HG03469 (cell line): ENCODE results near the gene LCN2.
"Not testable (repeated sequence)": the region's sequence is repeated elsewhere in the genome, so short reads cannot be mapped to it uniquely, and the experiment has no call there.

ENCODE experiments used
- ATAC-seq: cut with Tn5 transposase; IDR thresholded peaks from one replicate; pipeline ENCODE4 v1.9.1; 2021; ENCODE audit warnings: mild to moderate bottlenecking, moderate library complexity, moderate number of reproducible peaks; ENCODE audit not compliant: unreplicated experiment

LCN2 gene

DNA sequence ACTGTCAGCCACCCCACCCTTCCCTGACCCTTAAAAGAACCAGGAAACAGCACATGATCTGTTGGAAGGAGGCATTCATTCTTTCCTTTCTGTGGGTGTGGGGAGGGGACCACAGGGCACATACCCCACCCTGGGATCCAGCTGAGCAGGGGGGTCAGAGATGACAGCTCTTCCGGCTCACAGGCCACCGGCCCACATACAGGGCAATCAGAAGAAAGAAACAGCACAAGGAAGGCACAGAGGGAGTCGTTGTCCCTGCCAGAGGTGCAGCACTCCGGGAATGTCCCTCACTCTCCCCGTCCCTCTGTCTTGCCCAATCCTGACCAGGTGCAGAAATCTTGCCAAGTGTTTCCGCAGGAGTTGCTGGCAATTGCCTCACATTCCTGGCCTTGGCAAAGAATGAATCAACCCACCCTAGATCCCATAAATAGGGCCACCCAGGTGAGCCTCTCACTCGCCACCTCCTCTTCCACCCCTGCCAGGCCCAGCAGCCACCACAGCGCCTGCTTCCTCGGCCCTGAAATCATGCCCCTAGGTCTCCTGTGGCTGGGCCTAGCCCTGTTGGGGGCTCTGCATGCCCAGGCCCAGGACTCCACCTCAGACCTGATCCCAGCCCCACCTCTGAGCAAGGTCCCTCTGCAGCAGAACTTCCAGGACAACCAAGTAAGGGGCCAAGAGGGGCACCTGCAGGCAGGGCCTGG, at the start of gene LCN2:
TSS of gene LCN2 (plus strand) at position 453 of the 701 bp plus-strand sequence. CDS start at position 526, 73 bp downstream.
- ATAC-seq: no peak

- ATAC-seq: no peak
Observed at GRCh38 chr9:128099932-128100491, 49.2 kb upstream of the LCN2 start.

DNA sequence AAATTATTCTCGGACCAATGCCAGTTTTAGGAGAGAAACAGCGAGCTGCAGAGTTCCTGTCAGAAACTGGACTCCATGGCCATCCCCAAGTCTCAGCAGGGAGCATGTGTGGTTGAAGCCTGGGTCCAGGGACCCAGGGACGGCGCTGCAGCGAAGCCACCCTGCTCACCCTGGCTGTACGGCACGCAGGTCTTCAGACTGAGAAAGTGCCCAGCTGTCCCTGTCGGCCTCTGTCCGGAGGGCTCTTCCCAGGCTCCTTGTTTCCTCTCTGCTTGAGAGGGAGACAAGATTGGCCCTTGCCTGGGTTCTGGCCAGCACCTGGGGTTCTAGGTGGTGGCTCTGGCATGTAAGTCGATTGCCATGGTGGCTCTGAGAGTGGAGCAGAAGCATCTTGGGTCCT, 48.7 kb upstream of the LCN2 start:
- no peak for ATAC-seq

GRCh38 chr9:128101231-128101661, 48.0 kb upstream of the LCN2 start:
- ATAC-seq: no peak

GRCh38 chr9:128101690-128102089, 47.6 kb upstream of the LCN2 start:
- ATAC-seq: no peak

- ATAC-seq: no peak
Observed at GRCh38 chr9:128102196-128102595, 47.1 kb upstream of the LCN2 start.

- ATAC-seq: no peak
Observed at GRCh38 chr9:128102861-128103588, 46.2 kb upstream of the LCN2 start.

DNA sequence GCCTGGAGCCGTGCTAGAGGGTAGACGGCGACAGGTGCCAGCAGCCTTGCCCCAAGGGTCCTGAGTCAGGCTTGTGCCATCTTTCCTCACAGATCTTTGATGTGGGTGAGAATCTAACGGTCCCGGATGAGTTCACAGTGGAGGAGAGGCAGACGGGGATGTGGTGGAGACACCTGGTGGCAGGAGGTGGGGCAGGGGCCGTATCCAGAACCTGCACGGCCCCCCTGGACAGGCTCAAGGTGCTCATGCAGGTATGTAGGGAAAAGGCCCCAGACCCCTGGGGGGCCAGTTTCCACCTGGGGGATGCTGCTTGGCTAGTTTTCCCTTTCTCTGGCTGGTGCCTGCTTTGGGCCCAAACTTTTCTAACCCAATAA, 45.7 kb upstream of the LCN2 start:
- ATAC-seq: no peak

GRCh38 chr9:128104171-128104618, 45.1 kb upstream of the LCN2 start:
- ATAC-seq: no peak

DNA sequence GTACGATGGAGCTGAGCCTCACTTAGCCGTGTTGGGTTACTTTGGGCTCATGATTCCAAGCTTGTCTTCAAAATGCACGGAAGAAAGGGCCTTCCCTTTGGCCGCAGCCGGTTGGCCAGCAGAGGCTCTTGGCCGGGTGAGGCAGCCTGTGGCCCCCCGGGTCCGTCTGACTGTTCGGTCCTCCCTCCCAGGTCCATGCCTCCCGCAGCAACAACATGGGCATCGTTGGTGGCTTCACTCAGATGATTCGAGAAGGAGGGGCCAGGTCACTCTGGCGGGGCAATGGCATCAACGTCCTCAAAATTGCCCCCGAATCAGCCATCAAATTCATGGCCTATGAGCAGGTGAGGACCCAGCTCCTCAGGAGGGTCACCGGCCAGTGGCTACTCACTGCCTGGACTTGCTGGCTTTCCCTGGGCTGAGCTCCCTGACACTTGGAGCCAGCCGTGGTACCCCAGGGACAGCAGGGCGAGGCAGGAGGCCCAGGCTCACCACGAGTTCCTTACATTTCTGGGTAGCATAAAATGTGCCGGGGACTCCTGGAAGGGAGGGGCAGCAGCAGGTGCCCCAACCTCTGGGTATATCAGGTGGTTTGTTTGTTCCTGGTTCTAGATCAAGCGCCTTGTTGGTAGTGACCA, 43.6 kb upstream of the LCN2 start:
- no peak for ATAC-seq

DNA sequence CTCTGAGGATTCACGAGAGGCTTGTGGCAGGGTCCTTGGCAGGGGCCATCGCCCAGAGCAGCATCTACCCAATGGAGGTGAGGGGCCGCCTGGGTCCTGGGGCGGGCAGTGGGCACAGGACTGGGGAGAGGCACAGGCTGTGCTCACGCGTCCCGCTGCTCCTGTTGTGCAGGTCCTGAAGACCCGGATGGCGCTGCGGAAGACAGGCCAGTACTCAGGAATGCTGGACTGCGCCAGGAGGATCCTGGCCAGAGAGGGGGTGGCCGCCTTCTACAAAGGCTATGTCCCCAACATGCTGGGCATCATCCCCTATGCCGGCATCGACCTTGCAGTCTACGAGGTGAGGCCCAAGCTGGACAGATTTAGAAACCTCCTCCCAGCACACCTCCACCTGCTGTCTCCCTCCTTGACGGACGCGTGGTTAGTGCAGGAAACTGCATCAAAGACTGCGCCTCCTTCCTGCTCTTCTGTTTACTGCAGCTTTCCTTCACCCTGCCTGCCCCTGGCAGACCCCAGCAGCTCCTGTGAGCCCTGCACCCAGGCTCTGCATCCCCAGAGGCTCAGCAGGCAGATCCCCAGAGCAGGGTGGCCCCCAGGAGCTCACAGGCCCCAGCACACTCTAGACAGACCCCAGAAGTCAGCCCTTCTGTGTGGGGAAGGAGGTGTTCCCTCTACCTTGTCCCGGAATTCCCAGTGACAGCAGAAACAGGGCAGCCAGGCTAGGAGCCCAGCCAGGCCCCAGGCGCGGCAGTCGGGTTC, 42.9 kb upstream of the LCN2 start:
- ATAC-seq: no peak

GRCh38 chr9:128106940-128107467, 42.2 kb upstream of the LCN2 start:
- ATAC-seq: no peak

DNA sequence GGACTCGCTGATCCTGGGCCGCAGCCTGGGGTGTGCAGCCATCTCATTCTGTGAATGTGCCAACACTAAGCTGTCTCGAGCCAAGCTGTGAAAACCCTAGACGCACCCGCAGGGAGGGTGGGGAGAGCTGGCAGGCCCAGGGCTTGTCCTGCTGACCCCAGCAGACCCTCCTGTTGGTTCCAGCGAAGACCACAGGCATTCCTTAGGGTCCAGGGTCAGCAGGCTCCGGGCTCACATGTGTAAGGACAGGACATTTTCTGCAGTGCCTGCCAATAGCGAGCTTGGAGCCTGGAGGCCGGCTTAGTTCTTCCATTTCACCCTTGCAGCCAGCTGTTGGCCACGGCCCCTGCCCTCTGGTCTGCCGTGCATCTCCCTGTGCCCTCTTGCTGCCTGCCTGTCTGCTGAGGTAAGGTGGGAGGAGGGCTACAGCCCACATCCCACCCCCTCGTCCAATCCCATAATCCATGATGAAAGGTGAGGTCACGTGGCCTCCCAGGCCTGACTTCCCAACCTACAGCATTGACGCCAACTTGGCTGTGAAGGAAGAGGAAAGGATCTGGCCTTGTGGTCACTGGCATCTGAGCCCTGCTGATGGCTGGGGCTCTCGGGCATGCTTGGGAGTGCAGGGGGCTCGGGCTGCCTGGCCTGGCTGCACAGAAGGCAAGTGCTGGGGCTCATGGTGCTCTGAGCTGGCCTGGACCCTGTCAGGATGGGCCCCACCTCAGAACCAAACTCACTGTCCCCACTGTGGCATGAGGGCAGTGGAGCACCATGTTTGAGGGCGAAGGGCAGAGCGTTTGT, 41.6 kb upstream of the LCN2 start:
- ATAC-seq: no peak

DNA sequence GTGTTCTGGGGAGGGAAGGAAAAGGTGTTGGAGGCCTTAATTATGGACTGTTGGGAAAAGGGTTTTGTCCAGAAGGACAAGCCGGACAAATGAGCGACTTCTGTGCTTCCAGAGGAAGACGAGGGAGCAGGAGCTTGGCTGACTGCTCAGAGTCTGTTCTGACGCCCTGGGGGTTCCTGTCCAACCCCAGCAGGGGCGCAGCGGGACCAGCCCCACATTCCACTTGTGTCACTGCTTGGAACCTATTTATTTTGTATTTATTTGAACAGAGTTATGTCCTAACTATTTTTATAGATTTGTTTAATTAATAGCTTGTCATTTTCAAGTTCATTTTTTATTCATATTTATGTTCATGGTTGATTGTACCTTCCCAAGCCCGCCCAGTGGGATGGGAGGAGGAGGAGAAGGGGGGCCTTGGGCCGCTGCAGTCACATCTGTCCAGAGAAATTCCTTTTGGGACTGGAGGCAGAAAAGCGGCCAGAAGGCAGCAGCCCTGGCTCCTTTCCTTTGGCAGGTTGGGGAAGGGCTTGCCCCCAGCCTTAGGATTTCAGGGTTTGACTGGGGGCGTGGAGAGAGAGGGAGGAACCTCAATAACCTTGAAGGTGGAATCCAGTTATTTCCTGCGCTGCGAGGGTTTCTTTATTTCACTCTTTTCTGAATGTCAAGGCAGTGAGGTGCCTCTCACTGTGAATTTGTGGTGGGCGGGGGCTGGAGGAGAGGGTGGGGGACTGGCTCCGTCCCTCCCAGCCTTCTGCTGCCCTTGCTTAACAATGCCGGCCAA, 40.8 kb upstream of the LCN2 start:
- ATAC-seq: no peak

- no peak for ATAC-seq
Observed at GRCh38 chr9:128109050-128109709, 40.1 kb upstream of the LCN2 start.

- not testable (repeated sequence) for ATAC-seq
Observed at GRCh38 chr9:128111726-128112125, 37.5 kb upstream of the LCN2 start.

DNA sequence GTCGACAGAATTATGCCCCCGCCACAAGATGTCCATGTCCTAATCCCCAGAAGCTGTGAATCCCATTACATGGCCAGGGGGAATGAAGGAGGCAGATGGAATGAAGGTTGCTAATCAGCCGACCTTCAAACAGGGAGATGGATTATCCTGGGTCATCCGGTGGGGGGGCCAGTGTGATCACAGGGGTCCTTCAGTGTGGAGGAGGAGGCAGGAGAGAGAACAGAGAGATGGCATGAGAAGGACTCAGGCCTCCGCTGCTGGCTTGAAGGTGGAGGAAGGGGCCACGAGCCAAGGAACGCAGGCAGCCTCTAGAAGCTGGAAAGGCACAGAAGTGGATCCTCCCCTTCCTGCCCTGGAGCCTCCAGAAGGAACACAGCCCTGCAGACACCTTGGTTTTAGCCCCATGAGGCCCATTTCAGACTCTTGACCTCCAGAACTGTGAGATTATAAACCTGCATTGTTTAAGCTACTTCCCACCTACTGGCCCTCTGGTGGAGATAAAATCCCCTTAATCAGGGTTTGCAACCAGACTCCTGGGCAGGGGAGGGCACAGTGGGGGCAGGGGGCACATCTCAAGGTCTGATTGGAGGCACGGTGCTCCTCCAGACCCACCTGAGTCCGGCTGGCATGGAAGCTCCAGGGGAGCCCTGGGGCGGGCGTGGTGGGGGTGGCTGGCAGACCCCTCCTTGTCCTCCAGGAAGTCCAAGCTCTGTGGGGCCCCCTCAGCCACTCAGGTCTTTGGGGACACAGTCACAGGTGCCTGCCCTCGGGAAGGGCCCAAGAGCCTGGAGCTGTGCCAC, 35.5 kb upstream of the LCN2 start:
- no peak for ATAC-seq
